Panc1 (cell line): ENCODE data around the gene SIRPB2. TPM values are rescaled to one million over a fixed set of nuclear protein-coding genes. Genes with fewer than 3 reads are reported as not detected.

ENCODE experiments used
- ATAC-seq: fragments of 200-7000 bp; cut with Tn5 transposase; 2 replicates; pipeline ENCODE4 v1.9.1; 2020; ENCODE audit warnings: mild to moderate bottlenecking, moderate library complexity
- BruUV-seq: library from RNA; stranded (reverse); fragments of 400-500 nt; replicated peaks from 2 replicates; lab custom pipeline; 2021; lab: Mats Ljungman, UMichigan
- CTCF ChIA-PET: fragments of 300-600 bp; sonication (Branson Sonifier 250); formaldehyde crosslinking; loops from one replicate; lab custom pipeline; 2022; ENCODE audit warnings: antibody characterized with exemption; lab: Charles Lee
- POLR2A ChIA-PET: fragments of 300-600 bp; sonication (Branson Sonifier 250); formaldehyde crosslinking; loops from one replicate; lab custom pipeline; 2022; ENCODE audit warnings: antibody characterized with exemption; lab: Charles Lee
- DNase-seq: peaks from one replicate; pipeline ENCODE4 v3.0.0-alpha.2; 2010; ENCODE audit warnings: low read depth, low spot score
- H3K27ac ChIP-seq: 2 replicates; pipeline ENCODE4 v1.5.1; 2011; ENCODE audit warnings: mild to moderate bottlenecking, low read length, inconsistent platforms
- H3K27me3 ChIP-seq: fragments of 200-500 bp; sonication (Bioruptor generic); 2 replicates; pipeline ENCODE4 v1.6.0; 2014; ENCODE audit warnings: low read length, inconsistent platforms; ENCODE audit not compliant: control insufficient read depth, insufficient read depth
- H3K36me3 ChIP-seq: fragments of 200-500 bp; sonication (Bioruptor generic); 2 replicates; pipeline ENCODE4 v1.5.1; 2014; ENCODE audit warnings: inconsistent platforms, mild to moderate bottlenecking, low read length, moderate library complexity; ENCODE audit not compliant: control insufficient read depth, insufficient read depth
- H3K4me1 ChIP-seq: 2 replicates; pipeline ENCODE4 v1.5.1; 2011; ENCODE audit warnings: inconsistent platforms, mild to moderate bottlenecking, low read length, moderate library complexity; ENCODE audit not compliant: control insufficient read depth, insufficient read depth
- H3K4me3 ChIP-seq, 2 experiments: 2 replicates each; pipeline ENCODE4 v1.5.1; 2011 to 2012; ENCODE audit warnings: low read depth in 2 of 2, low read length in 2 of 2, mild to moderate bottlenecking in 2 of 2, inconsistent platforms in 1 of 2, moderate library complexity in 1 of 2
- H3K9me3 ChIP-seq: fragments of 200-500 bp; sonication (Bioruptor generic); 2 replicates; pipeline ENCODE4 v1.5.1; 2014; ENCODE audit warnings: low read depth, mild to moderate bottlenecking, inconsistent platforms, low read length, moderate library complexity; ENCODE audit not compliant: control insufficient read depth, insufficient read depth
- CTCF ChIP-seq: fragments of 450-650 bp; IDR thresholded peaks from 2 replicates; pipeline ENCODE4 v1.5.1; 2017; ENCODE audit warnings: mild to moderate bottlenecking
- POLR2AphosphoS5 ChIP-seq: IDR thresholded peaks from 2 replicates; pipeline ENCODE4 v1.6.1; 2012; ENCODE audit warnings: mild to moderate bottlenecking, low read depth, low read length, moderate library complexity
- REST ChIP-seq, 2 experiments: IDR thresholded peaks; 2 replicates each; pipeline ENCODE4 v1.6.1; 2011 to 2012; ENCODE audit warnings: low read depth in 2 of 2, control low read depth in 1 of 2, low read length in 1 of 2, mild to moderate bottlenecking in 1 of 2, moderate library complexity in 1 of 2; ENCODE audit not compliant: insufficient read depth in 1 of 2
- SIN3A ChIP-seq: IDR thresholded peaks from 2 replicates; pipeline ENCODE4 v1.6.1; 2012; ENCODE audit warnings: low read depth, mild to moderate bottlenecking, low read length, moderate library complexity, borderline replicate concordance; ENCODE audit not compliant: insufficient read depth
- TCF7L2 ChIP-seq: IDR thresholded peaks from 2 replicates; pipeline ENCODE4 v1.6.1; 2011; ENCODE audit warnings: mild to moderate bottlenecking, low read depth, low read length, inconsistent platforms
- in situ Hi-C: cut with HindIII; loops from 2 replicates; pipeline ENCODE4 v1.10.0; 2016; ENCODE audit warnings: low sequenced_read_pairs, low pct_unique_long_range_greater_than_20kb
- intact Hi-C: fragments of 100-400 bp; cut with micrococcal nuclease; formaldehyde crosslinking; loops from one replicate; pipeline ENCODE4 v1.10.0; 2022; ENCODE audit not compliant: unreplicated experiment
- total RNA-seq: library from RNA; stranded (reverse); gene quantifications from one replicate; pipeline ENCODE4 v1.2.1, GENCODE V29; 2021; ENCODE audit not compliant: unreplicated experiment

SIRPB2 gene
- total RNA-seq, 1 experiment from 2014 or later, result not detected

DNA sequence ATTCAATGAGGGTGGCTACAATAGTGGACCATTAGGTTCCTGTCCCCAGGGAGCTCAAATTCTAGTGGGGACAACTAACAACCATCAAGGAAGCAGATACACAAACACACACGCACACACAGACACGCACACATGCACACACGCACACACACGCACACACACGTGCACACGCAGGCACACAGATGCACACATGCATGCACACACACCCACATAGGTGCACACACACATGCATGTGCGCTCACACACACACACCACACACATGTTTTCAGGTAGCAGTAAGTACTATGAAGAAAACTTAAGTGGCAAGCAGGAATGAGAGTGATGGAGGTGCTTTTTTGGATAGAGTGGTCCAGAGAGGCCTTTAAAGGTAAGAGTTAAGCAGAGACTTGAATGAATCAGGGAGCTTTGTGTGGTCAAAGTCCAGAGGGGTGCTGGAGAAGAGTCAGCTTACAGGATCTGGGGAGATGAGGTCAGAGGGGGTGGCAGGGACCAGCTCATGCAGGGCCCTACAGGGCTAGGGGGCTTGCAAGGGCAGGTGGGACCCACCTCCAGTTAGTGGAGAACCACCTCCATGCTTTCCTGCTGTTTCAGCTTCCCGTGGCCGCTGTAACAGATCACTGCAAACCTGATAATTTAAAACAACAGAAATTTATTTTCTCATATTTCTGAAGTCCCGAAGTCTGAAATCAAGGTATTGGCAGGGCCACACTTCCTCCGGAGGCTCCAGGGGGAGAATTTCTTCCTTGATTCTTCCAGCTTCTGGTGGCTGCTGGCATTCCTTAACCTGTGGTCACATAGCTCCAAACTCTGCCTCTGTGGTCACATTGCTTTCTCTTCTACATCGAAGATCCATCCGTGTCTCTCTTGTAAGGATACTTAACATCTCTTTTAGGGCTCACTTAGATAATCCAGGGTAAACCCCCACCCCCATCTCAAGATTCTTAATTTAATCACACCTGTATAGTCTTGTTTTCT is 17.7 kb downstream of the SIRPB2 start:
- no peak for DNase-seq
- Histone ChIP-seq H3K27me3 (no peaks in the 10 kb centered on the region), H3K4me3 (no peak overlapping the region), H3K4me1 (peaks cover 13% of the 10 kb centered on the region), H3K9me3 (no peaks in the 10 kb centered on the region), H3K36me3 (no peaks in the 10 kb centered on the region), H3K27ac (no peak overlapping the region)
- ChIA-PET CTCF (interaction anchor here (1.1 to 1.5 kb wide), 2 partner anchors 30 to 303 kb away, joined by 5 to 11 read pairs; no protein-coding TSS in a partner anchor), POLR2A (interaction anchor here (0.6 kb wide), 1 partner anchor 13 kb away, joined by 3 read pairs; no protein-coding TSS in a partner anchor)
- intact Hi-C loops (loop anchor here (10.0 kb wide), 1 partner anchor 259 kb away; no protein-coding TSS in a partner anchor), in situ Hi-C loops (no loop called here)
- BruUV-seq, result no TSS peak
- TF ChIP-seq TCF7L2, result no peak
- no peak for TF ChIP-seq POLR2AphosphoS5
- no peak for TF ChIP-seq CTCF
- TF ChIP-seq SIN3A, result no peak
- TF ChIP-seq REST (IDR thresholded peaks at IDR 0.05; ENCODE audit: insufficient read depth in 1 of 2, low read depth in 2 of 2, low read length in 1 of 2), result no peak
- ATAC-seq, result no peak

GRCh38 chr20:1472556-1473245 is 18.5 kb downstream of the SIRPB2 start:
- no TSS peak for BruUV-seq
- intact Hi-C loops, result loop anchor here (10.0 kb wide), 1 partner anchor 258 kb away; no protein-coding TSS in a partner anchor

More at GRCh38 chr20:1472556-1473245, 18.5 kb downstream of the SIRPB2 start:
- no peak overlapping the region for H3K27ac ChIP-seq
- CTCF ChIA-PET, result interaction anchor here (1.5 kb wide), 1 partner anchor 30 kb away, joined by 11 read pairs; no protein-coding TSS in a partner anchor
- H3K4me3 ChIP-seq, result no peak overlapping the region
- DNase-seq, result no peak
- POLR2A ChIA-PET, result no interaction called here
- ATAC-seq, result no peak
- no peaks in the 10 kb centered on the region for H3K9me3 ChIP-seq
- H3K27me3 ChIP-seq, result no peaks in the 10 kb centered on the region
- TF ChIP-seq SIN3A (no peak), CTCF (no peak), POLR2AphosphoS5 (no peak), REST (IDR thresholded peaks at IDR 0.05; ENCODE audit: insufficient read depth in 1 of 2, low read depth in 2 of 2, low read length in 1 of 2) (no peak), TCF7L2 (no peak)
- H3K36me3 ChIP-seq, result no peaks in the 10 kb centered on the region
- in situ Hi-C loops, result no loop called here
- peaks cover 12% of the 10 kb centered on the region for H3K4me1 ChIP-seq
